GM18858 (cell line): Measurements from ENCODE around the gene CALHM4.
A peak's percentile ranks its signal among the peaks of the same experiment; 100 is the strongest.

ENCODE experiments used
- ATAC-seq: cut with Tn5 transposase; IDR thresholded peaks from one replicate; pipeline ENCODE4 v1.9.1; 2021; ENCODE audit not compliant: unreplicated experiment

Gene CALHM4, protein sequence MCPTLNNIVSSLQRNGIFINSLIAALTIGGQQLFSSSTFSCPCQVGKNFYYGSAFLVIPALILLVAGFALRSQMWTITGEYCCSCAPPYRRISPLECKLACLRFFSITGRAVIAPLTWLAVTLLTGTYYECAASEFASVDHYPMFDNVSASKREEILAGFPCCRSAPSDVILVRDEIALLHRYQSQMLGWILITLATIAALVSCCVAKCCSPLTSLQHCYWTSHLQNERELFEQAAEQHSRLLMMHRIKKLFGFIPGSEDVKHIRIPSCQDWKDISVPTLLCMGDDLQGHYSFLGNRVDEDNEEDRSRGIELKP

DNA sequence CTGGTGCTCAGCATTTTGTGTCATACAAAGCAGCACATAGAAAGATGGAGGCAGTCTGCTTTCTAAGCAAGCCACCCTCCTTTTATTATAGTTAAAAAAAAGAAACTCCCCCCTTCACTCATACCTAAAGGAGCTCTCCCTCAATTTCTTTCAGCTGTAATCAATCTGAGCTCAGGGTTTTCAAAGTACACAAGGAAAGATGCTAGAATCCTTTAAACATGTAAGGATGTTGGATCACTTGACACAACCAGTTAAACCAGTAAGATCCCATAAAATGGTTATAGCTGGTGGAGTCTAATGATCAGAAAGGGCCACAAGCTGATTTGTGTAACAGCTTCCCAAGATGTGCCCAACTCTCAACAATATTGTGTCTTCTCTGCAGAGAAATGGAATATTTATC lies at the start of gene CALHM4:
Gene CALHM4 (plus strand): TSS at position 301 of the 400 bp plus-strand sequence. CDS start 43 bp downstream, at position 344.
- no peak for ATAC-seq

DNA sequence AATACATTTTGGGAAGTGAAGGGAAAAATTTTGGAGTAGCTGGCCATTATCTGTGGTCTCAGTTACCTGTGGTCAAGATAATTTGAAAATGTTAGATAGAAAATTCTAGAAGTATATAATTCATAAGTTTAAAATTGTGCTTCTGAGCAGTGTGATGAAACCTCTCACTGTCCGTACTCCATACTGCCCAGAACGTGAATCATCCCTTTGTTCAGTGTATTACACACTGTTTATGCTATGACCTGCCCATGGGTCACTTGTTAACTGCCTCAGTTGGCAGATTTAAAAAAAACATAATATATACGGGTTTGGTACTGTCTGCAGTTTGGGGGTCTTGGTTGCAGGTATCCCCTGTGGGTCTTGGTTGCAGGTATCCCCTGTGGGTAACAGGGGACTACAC lies 46.2 kb upstream of the CALHM4 start:
- ATAC-seq, result no peak

DNA sequence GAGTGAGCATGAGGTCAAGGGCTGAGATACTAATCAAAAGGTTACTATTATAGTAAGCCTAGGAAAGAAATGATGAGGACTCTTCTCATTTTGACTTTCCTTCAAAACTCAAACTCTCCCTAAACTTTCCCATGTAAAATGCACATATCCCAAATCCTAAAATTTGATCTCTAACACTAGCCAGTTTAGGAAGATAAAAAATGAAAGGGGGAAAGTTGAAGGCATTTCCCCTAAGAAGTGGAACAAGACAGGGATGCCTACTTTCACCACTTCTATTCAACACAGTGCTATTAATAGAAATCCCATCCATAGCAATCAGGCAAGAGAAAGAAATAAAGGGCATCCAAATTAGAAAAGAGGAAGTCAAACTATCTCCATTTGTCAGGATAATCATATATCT lies 45.0 kb upstream of the CALHM4 start:
- no peak for ATAC-seq

- no peak for ATAC-seq
Measured at GRCh38 chr6:116511424-116512110, 42.0 kb upstream of the CALHM4 start, which contains the start of gene CALHM5. TSS of gene CALHM5 (plus strand) at chr6:116511639. CDS start at chr6:116511697, 58 bp downstream.

GRCh38 chr6:116512111-116512559 lies 41.4 kb upstream of the CALHM4 start:
- peak; percentile 78 for ATAC-seq

DNA sequence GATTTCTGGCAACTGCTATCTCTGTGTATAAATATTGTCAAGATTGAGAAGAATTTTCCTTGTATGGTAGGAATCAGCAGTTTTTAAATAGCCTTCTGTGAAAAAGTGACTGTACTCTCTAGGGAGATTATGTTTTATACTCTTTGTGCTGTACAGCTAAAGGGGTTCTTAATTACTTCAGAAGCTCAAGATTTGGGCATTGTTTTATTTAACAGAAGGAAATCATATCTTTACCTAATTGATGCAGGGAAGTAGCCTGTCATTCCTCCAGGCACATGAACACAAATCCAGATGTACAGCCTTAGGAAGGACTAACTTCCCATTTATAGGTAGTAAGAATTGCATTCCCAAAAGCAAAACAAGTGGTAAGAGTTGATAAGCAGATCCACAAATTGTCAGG lies 40.8 kb upstream of the CALHM4 start:
- ATAC-seq, result no peak

DNA sequence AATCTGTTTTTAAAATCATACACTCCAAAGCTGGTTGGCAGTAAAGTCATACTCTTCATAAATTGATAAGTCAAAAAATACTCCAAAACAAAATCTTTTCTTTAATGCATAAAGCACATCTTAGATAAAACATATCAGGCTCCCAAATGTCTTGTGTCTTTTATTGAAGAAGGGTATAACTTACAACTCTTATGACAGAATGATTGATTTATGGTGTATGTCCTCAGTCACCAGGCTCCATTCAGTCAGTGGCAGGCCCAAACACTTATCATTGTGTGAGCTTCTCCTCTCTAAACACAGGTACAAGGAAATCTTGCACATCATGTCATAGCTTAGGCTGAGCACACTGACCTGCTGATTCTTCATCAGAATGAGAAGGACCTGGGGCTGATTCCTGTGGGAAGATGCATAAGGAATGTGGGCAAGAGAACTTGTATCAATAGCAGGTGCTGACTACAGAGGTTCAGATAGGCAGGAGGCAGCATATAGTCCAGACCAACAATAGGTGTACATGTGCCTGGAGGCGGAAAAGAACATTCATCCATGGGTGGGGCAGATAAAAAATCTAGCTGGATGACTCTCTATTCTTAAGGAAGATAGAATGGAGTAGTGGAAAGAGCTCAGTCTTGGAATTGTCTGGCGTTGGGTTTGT lies 40.2 kb upstream of the CALHM4 start:
- no peak for ATAC-seq

DNA sequence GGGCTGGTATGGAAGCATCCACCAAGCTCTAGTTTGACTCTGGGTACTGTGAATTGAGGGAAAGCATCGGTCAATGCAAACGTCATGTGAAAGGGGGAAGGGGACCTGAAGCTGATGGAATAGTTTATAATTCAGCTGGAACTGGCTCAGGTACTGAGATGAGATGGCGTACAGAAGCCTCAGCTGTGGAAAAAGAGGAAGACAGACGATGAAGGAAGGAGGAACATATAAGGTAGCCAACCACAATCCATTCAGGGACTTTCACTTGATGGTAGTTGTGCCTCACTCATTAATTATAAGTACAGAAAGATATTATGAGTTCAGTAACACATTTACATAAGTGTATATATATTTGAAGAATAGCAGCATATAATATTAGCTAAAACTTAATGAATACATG lies 39.4 kb upstream of the CALHM4 start:
- ATAC-seq, result no peak

DNA sequence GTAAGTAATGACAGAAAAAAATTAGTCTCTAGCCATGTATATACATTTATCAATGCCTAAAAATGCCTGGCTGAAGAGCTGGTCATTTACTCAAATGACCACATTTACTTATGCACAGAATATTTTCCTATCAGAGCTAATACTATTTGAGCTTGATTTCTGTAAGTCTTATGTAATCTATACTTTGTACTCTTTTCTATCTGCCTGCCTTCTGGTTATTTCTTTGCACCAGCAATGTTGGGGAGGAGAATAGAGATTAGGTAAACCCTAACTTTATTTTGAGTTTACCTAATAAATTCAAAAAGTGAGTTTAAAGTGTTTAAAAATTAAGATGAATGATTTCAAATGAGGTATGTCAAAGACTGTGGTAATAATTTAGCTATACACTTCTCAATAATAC lies 38.4 kb upstream of the CALHM4 start:
- no peak for ATAC-seq

GRCh38 chr6:116518621-116519368 lies 34.8 kb upstream of the CALHM4 start:
- ATAC-seq, result no peak

DNA sequence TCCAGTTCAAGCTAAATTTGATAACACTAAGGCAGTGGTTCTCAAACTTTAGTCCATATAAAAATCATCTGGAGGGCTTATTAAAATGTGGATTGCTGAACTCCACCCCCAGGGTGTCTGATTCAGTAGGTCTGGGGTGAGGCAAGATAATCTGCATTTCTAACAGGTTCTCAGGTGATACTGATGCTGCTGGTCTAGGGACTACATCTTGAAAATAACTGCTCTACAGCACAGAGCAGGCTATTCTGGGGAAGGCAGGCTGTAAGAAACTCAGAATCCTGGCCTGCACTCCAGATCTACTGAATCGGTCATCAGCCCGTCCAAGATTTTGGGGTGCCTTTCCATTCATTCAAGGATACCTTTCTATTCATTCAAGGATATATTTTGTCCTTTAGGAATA lies 30.7 kb upstream of the CALHM4 start:
- no peak for ATAC-seq

DNA sequence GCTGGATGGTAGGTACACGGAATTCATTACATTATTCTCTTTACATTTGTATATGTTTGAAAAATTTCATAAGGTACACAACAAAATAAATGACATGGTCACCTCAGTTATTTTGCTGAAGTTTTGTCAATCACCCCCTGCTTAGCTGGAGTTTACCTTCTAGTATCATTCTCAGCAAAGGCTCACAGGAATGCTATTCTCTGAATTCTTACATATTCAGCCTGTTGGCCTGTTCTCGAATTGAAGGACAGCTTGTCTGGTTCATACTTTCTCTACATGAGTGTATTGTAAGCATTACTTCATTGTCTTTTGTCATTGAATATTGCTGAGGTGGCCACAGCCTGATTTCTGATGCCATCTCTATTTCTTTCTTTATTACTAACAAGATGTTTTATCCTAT lies 29.3 kb upstream of the CALHM4 start:
- ATAC-seq, result no peak

DNA sequence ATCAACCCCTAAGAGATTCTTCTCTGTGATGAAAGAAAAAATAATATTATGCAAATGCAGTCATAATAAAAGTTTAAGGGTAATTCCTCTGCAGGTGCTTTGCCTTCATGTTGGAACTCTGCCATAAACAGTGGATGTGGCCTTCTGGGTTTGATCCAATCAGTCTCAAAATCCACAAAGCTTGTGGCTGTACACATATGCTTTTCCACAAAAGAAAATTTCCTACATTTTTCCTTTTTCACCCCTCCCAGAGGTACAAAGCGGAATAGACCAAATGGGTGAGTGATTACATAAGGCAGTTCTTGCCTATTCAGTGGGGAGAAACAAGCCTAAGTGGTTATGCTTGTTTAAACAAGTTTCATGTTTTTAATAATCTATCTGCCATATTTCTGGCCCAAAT lies 25.4 kb upstream of the CALHM4 start:
- ATAC-seq, result no peak

- ATAC-seq, result no peak
Measured at GRCh38 chr6:116528780-116529179, 24.8 kb upstream of the CALHM4 start.

DNA sequence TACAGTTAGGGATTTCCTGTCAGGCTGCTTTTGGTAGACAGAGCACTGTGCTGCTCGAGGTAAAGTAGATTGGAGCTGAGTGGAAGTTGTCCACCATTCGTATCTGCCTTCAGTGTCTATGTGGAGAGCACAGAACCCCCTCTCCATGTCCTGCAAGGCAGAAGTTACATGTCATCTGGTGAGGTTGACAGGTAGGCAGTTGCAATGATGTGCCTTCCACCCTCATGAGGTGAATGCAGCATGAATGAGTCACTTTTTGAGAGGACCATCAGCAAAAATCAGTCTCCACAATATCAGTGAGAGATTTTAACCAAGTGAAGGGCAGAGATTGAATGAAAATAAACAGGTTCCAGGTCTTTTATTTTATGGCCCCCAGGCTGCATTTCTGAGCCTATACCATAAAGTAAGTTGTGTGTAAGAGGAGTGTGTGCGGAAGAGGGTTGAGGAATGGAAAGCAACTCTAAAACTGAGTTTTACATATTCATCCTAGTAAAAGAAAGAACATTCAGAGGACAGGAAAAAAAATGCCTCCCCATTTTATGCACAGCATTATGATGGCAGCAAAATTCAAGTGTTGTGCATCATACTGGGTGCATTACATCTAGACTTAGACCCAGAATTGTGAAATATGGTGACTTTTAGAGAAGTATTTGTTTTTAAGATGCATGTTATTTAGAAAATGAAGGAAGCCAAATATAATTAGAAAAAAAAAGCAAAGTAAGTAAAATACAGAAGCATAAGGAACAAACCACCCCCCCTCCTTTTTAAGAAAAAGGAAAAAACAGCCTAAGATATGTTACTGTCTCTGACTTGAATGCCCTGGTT lies 23.9 kb upstream of the CALHM4 start:
- ATAC-seq, result no peak

DNA sequence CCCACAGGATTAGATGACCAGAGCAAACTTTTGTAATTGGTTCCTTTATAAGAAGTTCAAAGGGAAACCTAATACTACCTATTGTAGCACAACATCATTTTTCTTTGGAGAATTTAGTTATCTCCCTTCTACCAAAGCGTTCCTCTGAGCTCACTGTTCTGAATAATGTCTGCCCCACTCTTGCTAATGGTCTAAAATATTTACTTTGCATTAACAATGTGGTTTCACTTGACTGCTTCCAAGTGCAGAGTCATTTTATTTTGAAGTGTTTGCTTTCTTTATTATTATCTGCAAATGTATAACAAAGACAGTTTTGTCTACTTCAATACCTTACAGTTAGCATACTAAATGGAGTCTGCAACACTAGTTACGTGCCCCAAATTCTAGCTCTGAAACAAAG lies 23.1 kb upstream of the CALHM4 start:
- no peak for ATAC-seq

GRCh38 chr6:116531675-116532570 lies 21.6 kb upstream of the CALHM4 start:
- peak; percentile 59 for ATAC-seq

DNA sequence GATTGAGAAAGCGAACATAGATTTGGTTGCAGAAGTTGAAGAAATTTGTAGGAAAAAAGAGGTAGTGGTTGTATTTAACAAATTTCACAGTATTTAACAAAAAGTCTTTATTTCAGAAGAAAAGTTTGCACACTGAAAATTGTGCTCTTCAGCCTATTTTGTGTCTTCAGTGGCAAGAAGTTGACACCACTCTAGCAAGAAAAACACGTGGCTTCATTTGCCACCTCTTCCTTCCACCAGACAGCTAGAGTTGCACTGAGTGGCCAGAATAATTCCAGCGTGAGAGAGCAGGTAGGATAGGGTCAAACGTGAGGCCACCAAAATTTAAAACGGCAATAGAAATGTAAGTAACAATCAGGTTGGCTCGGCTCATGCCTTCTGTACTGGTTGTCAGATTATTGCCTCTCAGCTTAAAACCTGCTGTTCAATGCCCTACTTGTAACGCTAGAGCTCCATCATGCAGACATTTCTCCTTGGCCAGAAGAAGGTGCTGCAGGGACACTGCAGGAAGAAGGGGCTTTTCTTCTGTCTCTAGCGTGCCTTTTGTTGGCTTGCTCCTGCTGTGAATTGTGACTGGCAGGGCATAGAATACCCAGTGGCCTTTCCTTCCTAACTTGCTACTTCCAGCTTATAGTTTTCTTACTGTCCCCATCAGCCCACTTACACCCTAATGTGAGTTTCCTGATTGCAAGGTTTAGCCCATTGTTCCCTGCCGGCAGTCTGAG lies 20.2 kb upstream of the CALHM4 start:
- no peak for ATAC-seq

- ATAC-seq, result no peak
Measured at GRCh38 chr6:116535109-116535508, 18.4 kb upstream of the CALHM4 start.
